HG03520 (cell line): ENCODE measurements around the gene PSORS1C1.
"Not testable (repeated sequence)": the region's sequence is repeated elsewhere in the genome, so short reads cannot be mapped to it uniquely, and the experiment has no call there.

ENCODE experiments used
- ATAC-seq: cut with Tn5 transposase; IDR thresholded peaks from one replicate; pipeline ENCODE4 v1.9.1; 2021; ENCODE audit warnings: mild to moderate bottlenecking, moderate library complexity; ENCODE audit not compliant: unreplicated experiment

Gene PSORS1C1, protein sequence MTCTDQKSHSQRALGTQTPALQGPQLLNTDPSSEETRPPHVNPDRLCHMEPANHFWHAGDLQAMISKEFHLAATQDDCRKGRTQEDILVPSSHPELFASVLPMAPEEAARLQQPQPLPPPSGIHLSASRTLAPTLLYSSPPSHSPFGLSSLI

DNA sequence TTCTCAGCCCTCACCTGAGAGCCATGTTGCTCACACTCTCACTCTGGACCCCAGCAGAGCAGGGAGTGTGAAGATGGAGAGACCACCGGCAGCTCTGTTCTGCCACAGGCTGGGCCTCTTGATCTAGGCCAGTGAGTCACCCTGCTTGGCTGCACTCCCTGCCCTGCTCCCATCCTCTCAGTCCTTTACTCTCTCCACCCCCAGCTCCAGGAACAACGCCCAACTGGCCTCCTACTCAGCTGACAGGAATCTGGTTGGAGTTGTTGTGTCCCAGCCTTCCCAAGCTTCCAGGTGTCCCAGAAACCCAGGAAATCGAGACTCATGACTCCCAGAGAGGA is at the start of gene PSORS1C1:
Gene PSORS1C1, plus strand, starts transcription at position 260 of the 338 bp plus-strand sequence. CDS start 14,833 bp downstream, outside the sequence.
- no peak for ATAC-seq

DNA sequence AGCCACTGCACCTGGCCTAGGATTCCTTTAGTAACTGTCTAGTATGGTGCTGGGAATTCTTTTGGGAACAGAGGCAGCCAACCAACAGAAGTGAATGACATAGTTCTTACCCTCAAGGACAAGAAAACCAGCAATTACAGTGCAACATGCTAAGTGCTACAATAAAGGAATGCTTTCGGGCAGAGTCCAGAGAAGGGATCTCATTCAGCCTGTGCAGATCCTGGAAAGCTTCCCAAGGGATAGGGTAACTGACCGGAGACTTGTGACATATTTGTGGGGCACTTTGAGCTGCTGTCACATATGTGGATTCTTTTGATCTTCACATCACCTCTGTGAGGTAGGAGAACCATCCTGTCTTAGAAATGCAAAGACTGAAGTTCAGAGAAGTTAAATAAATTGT is 49.0 kb upstream of the PSORS1C1 start:
- no peak for ATAC-seq

DNA sequence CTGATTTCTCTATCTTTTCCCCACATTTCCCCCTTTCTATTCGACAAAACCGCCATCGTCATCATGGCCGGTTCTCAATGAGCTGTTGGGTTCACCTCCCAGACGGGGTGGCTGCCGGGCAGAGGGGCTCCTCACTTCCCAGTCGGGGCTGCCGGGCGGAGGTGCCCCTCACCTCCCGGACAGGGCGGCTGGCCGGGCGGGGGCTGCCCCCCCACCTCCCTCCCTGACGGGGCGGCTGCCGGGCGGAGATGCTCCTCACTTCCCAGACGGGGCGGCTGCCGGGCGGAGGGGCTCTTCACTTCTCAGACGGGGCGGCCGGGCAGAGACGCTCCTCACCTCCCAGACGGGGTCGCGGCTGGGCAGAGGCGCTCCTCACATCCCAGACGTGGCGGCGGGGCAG is 47.6 kb upstream of the PSORS1C1 start:
- not testable (repeated sequence) for ATAC-seq

DNA sequence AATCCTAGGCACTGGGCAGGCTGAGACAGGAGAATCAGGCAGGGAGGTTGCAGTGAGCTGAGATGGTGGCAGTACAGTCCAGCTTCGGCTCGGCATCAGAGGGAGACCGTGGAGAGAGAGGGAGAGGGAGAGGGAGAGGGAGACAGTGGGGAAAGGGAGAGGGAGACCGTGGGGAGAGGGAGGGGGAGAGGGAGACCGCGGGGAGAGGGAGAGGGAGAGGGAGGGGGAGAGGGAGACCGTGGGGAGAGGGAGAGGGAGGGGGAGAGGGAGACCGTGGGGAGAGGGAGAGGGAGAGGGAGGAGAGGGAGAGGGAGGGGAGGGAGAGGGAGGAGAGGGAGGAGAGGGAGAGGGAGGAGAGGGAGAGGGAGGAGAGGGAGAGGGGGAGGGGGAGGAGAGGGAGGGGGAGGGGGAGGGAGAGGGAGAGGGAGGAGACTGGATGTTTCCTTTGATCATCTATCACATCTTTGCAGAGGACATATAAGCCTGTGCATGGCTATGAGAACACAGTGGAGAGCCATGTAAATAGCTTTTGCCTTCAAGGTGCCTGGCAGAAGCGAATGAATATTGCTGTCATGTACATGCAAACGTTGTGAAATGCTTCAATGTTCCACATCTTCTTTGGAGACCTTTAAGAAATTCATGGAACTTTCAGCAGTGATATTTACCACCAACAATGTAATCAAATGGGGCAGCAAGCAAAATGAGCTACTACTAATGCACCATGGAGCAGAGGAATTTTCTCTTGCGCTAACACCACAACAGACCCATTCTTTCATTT is 46.5 kb upstream of the PSORS1C1 start:
- ATAC-seq, result not testable (repeated sequence)

DNA sequence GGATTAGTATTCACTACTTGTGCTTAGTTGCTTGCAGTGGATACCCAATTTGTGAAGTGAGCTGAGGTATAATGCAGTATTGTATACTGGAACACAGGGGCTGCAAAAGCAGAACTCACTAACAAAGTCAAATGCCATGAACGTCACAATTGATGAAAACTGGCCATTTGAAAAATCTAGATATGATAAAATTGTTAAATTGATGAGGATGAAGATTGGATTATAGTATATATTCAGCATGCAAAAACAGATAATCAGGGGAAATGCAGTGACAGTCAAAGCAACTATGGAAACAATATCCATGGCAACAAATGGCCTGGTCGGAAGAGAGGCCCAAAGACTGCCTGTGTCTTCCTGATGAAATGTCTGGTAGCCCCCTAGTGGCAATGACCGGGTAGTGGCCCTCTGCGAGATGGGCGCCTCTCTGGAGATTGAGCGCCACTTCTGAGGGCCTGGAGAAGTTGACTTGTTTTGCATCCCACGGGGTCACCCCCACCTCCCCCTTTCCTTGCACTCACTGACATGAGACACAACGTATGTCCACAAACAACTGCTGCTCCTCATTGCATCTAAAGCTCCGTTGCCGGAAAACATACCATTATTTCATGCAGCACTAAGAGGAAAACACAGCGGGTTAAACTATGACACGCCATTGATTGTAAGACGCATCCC is 45.8 kb upstream of the PSORS1C1 start:
- ATAC-seq, result no peak

DNA sequence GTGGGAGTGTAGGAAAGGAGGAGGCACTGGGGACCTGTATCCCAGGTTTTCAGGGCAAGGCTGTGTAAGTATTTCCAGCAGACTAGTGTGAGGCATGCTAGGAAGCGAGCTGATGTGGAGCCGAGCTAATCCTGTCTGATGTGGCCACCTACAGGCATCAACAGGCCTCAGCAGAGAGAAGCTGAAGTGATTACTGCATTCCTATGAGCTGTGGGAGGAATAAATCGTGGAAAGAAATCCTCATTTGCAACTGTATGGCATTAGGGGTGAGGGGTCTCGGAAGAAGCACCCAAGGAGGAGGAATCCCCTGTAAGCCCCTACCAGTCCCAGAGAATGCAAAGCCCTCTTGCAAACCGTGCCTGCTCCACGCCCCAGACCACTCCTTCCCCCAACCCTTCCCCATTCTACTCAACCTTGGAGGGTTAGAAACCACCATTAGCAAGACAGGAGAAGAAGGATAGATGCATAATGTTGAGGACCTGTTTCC is 43.8 kb upstream of the PSORS1C1 start:
- ATAC-seq, result no peak

DNA sequence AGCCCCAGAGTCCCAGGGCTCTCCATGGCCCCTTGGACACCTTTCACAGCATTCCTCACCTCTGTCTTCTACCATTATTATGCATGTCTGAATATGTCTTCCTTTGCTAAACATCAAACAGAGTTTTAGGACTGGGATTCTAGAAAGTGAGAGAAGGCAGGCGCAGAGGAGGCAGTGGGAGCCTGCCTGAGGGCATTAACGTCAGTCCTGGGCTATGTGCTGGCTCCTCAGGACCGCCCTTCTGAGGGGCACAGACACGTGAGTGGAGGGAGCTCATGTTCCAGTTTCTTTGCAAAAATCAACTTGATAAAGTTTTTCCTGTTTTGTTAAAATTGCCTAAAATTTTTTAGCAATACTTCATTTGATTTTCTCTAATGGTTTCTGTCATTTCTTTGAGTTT is 40.2 kb upstream of the PSORS1C1 start:
- ATAC-seq, result no peak

DNA sequence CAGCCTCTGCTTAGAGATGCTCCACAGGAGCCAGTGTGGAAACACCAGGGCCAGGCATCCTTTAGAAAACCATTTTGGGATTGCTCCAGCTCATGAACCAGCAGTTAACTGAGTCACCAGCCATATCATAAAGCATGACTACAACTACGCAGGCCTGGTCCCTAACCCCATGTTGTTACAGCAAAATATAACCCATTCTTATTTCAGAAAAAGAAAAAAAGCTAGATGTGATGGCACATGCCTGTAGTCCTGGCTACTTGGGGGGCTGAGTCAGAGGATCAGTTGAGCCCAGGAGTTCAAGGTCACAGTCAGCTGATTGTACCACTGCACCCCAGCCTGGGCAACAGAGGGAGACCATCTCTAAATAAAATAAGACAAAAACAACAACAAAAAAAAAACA is 39.1 kb upstream of the PSORS1C1 start:
- no peak for ATAC-seq

DNA sequence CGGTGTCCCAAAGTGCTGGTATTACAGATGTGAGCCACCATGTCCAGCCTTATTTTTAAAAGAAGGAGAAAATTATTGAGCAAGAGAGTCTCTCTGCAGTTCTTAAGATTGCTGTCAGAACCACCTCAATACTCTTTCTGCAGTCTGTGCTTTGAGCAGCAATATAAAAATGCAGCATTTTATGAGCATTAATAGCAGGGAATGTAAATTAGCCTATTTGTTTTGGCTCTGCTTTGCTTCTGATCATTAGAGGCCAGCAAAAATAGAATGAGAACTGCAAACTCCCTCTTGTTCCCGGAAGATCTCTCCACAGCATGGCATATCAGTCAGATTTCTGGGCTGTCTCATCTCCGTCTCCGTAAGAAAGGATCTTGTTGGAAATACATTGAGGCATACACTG is 38.0 kb upstream of the PSORS1C1 start:
- no peak for ATAC-seq

DNA sequence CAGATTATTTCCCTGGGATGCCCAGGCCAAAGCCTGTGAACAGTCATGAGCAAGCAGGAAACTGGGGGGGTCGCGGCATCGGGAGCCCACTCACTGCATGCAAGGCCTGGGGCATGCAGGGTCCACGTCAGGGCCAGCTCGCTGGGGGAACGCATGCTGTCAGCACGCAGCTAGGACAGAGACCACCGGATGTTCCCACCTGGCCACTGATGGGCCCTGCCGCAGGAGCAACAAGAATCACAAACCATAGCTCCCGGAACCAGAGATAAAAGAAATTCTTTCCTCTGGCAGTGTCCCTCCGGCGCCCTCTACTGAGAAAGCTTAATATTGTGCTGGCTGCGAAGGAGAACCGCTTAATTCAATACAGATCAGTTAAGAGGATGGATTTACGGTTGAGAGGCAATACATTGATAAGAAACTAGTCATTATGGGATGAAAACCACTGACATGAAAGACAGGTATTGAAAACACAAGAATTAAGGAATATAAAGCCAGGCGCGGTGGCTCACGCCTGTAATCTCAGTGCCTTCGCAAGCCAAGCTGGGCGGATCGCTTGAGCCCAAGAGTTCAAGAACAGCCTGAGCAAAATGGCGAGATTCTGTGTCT is 34.8 kb upstream of the PSORS1C1 start:
- ATAC-seq, result no peak

DNA sequence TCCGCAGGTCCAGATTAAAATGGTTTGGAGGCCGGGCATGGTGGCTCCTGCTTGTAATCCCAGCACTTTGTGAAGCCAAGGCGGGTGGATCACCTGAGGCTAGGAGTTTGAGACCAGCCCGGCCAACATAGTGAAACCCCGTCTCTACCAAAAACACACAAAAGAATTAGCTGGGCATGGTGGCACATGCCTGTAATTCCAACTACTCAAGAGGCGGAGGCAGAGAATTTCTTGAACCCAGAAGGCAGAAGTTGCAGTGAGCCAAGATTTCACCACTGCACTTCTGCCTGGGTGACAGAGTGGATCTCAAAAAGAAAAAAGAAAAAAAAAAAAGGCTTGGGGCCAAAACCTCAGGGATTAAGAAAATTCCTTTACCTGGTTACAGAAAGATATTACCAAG is 32.7 kb upstream of the PSORS1C1 start:
- no peak for ATAC-seq

DNA sequence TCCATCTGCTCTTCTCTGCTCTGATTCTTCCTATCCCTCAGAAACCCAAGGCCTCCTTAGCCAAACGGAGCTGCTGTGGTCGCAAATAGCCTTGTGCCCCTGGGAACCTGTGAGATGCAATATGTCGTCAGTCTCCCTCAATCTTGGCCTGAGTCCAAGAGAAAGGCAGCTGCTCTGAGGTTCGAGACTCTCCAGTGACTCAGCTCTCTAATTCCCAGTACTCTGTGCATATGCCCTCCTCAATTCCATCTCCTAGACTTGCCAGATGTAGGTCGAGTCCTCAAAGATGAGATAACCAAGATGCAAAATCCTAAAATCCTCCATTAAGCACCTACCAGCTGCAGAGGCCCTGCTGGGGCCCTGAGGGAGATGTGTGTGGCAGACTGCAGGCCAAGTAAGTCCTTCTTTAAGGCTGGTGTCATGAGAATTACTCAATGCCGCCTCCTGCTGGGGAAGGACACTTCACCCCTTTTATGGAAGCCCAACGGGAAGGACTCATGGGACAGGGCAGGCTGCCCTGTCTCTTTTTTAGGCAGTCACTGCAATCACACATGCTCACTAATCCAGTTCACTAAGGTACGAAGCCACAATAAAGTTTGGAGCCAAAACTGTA is 30.8 kb upstream of the PSORS1C1 start:
- no peak for ATAC-seq

DNA sequence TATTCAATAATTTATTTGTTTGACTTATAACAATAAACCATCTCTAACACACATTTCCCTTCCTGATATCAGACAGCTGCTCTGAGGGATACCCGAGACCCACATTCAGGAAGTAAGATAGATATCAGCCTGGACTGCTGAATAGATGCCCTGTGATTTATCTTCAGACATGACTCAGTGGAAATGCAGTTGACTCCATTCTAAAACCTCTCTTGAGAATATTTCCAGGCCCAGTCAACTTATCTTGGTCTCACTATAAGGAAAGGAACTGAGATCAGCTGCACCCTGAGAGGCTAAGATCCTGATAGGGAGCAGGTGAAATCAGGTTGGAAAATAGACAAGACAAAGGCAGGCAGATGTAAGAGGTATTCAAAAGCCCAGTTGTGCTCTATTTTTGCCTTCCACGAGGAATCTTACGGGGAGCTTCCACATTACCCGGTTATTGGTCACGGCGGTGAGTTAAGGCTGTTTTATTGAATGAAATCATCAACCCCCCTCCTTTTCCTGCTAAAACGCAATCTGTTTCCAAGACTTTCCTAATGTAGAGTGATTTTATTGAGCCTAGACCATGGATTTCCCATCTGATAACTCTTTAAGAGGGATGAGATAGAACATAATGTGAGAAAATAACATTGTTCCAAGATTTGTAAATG is 27.7 kb upstream of the PSORS1C1 start:
- no peak for ATAC-seq

DNA sequence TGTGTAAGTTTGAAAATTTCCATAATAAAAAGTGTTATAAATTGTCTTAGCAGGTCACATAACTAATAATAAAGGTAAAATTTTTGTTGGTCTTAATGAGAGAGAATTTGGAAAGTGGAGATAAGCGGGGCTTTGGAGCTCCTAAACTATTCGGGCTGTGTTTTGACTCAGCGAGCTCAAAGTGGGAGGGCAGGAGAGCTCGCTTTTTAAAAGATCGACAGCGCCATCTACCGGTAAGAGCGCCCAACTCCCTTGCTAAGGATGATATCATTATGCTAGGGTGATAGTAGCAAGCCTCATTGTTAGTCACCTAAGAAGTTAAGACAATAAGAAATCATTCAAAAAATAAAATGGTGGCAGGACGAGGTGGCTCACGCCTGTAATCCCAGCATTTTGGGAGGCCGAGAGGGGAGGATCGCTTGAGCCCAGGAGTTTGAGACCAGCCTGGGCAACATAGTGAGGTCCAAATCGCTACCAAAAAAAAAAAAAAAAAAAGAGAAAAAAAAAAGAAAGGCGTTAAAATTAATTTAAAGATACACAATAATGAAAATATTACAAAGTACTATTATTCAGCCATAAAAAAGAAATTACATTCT is 27.0 kb upstream of the PSORS1C1 start:
- no peak for ATAC-seq

DNA sequence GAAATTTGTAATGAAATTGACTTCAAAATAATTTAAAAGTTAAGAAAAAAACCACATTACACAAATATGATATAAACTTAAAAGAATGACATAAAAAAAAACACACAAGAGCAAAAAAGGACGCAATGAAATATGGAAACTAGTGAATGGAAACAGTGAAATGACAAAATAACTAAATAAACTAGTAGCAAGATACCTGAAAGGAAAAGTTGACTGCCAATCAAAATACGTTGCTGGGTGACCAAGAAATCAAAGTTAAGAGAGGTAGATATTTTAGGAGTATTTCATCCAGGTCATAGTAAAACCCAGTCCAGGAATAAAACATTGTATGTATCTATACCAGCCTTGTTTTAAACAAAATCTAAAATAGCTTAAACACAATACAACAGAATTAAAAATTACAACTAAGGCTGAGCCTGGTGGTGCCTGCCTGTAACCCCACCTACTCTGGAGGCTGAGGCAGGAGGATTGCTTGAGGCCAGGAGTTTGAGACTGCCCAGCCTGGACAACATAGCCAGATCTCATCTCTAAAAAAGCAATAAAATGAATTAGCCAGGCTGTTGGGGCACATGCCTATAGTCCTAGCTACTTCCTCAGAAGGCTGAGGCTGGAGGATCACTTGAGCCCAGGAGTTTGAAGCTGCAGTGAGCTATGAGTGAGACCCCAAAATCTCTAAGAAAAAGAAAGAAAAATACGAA is 24.2 kb upstream of the PSORS1C1 start:
- no peak for ATAC-seq

DNA sequence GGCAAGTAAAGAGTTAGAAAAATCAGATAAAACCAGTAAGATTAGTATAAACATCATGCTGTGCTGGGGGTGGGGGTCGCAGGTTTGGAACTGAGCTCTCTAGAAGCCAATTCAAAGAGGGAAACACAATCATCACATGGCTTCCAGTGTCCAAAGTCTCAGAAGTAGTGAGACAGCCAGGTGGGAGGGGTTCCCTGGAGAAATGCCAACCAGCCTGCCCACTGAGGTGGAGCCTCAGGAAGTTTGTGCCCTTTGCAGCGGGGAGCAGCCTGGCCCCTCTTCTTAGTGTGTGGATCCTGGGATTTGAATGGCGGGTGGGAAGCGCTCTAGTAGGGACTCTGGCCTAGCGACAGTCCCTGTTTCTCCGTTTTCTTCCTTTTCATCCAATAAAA is 23.6 kb upstream of the PSORS1C1 start:
- ATAC-seq, result no peak

DNA sequence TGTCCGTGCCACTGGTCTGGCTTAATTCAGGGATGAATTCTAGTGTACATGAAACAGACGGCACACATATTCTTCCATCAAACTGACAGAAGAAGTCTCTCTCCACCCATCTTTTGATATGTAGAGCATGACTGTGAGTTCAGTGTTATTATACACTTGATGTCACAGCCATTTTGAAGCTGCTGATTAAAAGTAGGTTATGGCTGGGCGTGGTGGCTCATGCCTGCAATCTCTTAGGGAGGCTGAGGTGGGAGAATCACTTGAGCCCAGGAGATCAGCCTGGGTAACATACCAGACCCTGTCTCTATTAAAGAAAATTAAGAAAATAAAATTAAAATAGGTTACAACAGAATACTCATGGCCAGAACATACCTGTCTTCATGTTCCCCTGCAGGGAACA is 22.9 kb upstream of the PSORS1C1 start:
- no peak for ATAC-seq

DNA sequence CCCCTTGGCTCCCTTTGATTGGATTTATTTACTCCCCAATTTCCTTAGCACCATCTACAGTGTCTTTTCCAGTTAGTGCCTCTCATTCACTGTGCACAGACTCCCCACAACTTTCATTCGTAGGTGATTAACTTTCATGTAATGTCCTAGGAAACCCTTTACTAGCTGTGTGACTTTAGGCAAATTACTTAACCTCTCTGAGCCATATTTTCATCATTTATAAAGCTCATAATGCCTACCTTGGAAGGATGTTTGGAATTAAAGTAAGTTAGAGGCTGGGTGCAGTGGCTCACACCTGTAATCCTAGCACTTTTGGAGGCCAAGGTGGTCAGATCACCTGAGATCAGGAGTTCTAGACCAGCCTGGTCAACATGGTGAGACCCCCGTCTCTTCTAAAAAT is 22.4 kb upstream of the PSORS1C1 start:
- no peak for ATAC-seq

DNA sequence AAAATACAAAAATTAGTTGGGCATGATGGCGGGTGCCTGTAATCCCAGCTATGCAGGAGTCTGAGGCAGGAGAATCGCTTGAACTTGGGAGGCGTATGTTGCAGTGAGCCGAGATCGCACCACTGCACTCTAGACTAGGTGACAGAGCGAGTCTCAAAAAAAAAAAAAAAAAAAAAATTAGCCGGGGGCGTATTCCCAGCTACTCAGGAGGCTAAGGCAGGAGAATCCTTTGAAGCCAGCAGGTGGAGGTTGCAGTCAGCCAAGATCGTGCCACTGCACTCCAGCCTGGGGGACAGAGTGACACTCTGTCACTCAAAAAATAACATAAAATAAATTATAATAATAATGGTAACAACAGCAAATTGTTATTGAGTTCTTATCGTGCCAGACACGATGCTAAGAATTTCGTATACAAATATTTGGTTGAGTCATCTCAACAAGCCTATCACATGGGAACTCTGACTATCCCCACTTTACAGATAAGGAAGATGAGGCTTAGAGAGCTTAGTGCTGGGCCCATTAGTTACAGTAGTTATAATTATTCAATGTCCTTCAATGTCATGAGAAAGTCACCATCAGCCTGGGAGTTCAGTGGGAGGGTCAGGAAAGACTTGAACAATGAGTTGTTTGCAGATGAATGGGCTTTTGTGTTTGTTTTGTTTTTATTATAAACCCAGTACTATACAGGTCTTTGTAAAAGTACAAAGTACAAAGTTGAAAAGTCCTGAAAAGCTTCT is 21.7 kb upstream of the PSORS1C1 start:
- ATAC-seq, result no peak
